Stimulated activated naive CD8-positive, alpha-beta T cell treated with anti-CD3 and anti-CD28 coated beads, Interleukin-15, Interleukin-2, amounts not matched to agents 100 U/mL and 50 U/mL, for 24 hours (primary cell): ENCODE measurements around the gene KLHL29.

Experiments used
- ATAC-seq: fragments of 150-1000 bp; cut with Tn5 transposase; one replicate; pipeline ENCODE4 v1.10.0; 2021
- DNase-seq: peaks from one replicate; pipeline ENCODE4 v3.0.0; 2021

KLHL29 gene

DNA sequence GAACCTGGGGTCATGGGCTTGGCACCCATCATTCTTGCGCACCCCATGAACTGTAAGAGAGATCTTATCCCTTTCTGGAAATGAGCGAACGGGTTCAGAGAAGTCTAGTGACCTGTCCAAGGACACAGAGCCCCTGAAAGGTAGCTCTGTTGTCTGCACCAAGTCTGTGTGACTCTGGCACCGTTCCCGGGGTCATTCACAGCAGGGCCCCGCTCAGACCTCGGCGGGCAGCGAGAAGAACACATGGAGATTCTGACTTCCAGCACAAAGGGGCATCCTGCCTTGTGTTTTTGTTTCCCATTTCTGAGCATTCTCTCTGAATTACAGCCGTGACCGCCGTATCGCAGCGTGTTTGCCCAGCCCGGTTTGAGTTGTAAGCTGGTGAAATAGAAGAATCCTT lies 231.7 kb downstream of the KLHL29 start:
- DNase-seq = no peak
- ATAC-seq = no peak

DNA sequence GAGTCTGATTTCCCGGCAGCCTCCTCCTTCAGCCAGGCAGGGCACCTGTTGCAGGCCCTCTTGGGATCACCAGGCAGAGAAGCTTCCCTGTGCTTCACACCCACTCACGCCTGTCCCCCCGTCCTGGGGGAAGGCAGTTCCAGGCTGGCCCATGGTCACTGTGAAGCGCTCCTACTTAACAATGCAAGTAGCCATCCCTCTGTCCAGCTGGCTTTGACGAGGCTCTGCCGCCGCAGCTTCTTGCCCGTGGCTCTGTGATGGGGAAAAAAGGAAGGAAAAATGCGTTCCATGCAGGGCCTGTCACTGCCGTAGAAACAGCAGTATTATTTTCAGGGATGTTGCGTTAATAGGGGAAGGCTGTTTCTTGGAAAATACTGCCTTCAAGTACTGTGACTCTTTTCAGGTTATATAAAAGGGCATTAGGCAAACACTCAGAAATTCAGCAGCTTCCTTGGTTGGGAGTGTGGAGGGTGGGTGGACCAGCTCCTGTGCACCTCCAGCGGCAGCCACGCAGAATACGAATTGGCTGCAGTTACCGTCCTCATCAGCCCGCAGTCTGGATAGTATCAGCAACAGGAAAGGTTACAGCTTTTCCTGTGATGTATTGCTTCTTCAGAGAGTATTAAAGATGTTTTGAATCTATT lies 232.3 kb downstream of the KLHL29 start:
- DNase-seq = no peak

GRCh38 chr2:23617811-23618215 lies 232.8 kb downstream of the KLHL29 start:
- DNase-seq (no peak), ATAC-seq (no peak)

More for the DNA sequence above, 232.3 kb downstream of the KLHL29 start:
- no peak for ATAC-seq

DNA sequence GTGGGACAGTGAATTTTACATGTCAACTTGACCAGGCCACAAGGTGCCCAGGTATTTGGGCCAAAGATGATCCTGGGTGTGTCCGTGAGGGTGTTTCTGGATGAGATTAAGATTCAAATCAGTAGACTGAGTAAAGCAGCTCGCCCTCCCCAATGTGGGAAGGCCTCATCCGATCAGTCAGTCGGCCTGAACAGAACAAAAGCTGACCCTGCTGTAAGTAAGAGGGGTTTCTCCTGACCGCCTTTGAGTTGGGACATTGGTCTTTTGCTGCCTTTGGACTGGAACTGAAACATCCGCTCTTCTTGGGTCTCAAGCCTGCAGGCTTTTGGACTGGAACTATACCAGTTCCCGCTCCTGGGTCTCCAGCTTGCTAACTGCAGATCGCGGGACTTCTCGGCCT lies 233.3 kb downstream of the KLHL29 start:
- no peak for ATAC-seq
- DNase-seq = no peak

DNA sequence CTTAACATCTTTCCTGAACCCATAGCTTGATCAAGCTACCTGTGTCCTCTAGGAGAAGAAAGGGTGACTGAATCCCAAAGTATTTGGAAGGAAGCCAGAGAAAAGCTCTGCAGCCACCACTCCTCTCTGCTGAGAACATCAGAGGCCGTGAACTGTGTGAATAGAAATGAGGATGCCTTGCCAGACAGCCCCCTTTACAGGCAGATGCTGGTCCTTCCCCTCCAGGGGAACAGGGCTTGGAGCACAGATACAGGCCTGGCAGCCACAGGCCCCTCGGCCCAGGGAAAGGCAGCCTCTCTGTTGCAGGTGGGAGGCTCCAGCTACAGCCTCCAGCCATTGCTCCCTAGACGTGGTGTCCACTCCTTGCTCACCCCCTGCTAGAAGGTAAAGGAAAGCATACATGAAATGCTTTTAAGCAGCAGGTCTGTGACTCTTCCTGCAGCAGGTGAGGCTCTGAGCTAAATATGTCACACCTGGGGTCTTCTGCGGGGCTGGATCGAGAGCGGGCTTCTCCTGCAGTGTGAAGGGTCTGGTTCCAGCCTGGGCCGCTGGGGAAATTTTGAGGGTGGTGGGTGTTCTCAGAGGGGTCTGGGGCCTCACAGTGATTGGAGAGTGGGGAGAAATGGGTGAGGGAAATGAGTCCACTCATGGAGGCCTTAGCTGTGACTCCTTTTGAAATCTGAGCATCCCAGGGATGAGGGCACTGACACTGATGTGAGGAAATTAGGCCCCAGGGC lies 234.0 kb downstream of the KLHL29 start:
- ATAC-seq = no peak
- DNase-seq = no peak

DNA sequence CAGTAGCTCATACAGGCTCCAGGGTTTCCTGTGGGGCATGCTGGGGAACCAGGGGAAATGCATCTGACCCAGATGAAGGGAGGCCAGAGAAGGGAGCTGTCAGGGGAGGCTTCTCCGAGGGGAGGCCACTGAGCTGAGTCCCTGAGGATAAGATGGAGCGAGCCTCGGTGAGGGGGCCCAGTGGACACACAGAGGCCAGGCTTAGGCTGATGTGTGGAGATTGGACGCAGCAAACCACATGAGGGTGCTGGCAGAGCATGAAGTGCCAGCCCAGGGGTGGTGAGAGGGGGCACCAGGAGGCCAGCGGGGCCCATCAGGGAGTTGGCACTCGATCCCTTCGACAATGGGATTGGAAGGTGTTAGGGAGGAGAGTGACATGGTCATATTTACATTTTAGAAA lies 235.0 kb downstream of the KLHL29 start:
- no peak for ATAC-seq
- no peak for DNase-seq

GRCh38 chr2:23620841-23621341 lies 235.9 kb downstream of the KLHL29 start:
- no peak for DNase-seq
- no peak for ATAC-seq

DNA sequence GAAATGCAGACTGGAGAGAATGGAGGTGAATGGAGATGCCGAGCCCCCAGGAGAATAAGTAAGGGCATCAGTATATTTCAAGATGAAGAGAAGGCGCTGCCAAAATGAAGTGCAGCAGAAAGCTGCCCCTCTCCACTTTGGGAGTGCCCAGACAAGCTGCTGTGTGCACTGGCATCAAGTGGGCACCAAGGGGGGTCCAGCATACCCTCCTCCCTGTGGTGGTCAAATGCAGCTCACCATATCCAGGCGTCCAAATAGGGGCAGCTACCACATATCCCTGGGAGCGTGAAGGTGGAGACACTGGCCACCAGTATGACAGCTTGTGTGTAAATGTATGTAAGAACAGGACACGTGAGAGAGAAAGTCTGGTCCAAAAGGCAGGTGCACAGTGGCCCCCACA lies 236.6 kb downstream of the KLHL29 start:
- DNase-seq = no peak
- ATAC-seq = no peak

- DNase-seq (no peak), ATAC-seq (no peak)
Observed at GRCh38 chr2:23622466-23622865, 237.5 kb downstream of the KLHL29 start.

DNA sequence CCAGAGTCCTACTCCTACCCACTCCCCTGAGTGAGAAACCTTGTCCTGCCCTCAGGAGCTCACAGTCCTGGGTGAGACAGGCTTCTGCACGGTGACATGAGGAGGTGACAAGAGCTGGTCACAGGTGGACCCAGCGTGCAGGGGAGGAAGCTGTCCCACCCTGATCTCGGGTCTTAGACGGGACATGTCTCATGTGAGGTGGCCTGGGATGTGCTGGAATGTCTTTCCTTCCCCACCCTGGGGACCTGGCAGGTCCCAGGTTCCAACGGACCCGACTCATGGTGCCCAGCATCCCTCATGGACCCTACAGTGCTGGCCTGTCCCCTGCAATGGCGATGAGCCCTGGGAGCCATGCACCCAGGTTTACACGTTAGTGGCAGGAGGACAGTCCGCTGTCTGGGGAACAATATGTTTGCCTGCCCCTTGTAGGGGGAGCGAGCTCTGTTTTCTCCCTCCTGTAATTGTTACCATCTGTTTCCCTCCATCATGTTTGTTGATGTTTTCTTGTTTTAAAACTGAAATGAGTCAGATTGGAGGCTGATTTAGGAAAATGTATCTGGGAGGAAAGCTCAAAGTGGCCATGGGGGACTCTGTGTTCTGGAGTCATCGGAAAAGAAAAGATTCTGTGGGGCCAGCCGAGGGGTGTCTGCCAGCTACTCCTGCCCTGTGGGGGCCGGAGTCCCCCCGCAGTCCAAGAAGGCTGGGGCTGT lies 238.1 kb downstream of the KLHL29 start:
- no peak for ATAC-seq
- DNase-seq = no peak

- peak; percentile 53 for DNase-seq
- ATAC-seq = no peak
Observed at GRCh38 chr2:23624378-23624777, 239.4 kb downstream of the KLHL29 start.

- DNase-seq (no peak), ATAC-seq (no peak)
Observed at GRCh38 chr2:23624915-23625314, 239.9 kb downstream of the KLHL29 start.

DNA sequence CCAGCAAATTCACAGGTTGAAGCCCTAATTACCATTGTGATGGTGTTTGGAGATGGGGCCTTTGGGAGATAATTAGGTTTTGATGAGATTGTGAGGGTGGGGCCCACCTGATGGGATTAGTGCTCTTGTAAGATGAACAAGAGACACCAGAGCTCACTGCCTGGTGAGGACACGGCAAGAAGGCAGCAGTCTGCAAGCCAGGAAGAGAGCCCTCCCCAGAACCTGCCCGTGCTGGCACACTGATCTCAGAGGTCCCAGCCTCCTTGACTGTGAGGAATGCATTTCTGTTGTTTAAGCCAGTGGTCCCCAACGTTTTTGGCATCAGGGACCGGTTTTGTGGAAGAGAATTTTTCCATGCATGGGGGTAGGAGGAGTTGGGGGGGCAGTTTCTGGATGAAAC lies 240.7 kb downstream of the KLHL29 start:
- no peak for DNase-seq
- ATAC-seq = no peak

- DNase-seq (no peak), ATAC-seq (peak; percentile 26)
Observed at GRCh38 chr2:23626701-23627230, 241.8 kb downstream of the KLHL29 start.

DNA sequence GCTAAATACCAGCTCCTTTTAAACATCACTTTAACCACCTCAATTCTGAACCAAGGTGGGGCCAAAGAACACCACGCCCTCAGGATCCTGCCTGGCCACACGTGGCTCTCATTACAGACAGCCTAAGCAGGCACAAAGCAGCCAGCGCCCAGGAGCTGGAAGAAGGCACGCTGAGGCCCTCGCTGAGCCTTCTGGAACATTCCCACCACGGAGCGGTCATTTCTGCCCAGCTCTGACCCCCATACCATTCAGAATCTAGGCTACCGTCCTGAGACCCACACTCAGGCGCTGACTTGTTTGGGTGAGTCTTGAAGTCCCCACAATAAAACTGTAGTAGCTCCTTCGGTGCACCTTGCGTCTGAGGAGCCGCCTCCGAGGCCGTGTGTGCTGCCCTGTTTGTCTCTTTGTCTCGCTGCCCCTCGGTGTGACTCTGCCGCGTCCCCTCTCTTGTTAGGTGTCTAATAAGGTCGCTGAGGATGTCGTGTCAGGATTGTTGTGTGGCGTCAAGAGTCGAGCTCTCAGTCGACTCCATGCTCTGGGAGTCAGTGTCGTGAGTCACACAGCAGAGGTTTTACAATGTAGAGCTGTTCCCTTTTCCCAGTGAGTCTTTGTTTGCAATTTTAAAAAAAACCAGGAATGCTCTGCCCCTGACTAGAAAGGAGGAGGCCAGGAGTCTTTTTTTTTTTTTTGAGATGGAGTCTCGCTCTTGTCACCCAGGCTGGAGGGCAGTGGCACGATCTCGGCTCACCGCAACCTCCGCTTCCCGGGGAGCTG lies 242.4 kb downstream of the KLHL29 start:
- no peak for ATAC-seq
- DNase-seq = no peak

DNA sequence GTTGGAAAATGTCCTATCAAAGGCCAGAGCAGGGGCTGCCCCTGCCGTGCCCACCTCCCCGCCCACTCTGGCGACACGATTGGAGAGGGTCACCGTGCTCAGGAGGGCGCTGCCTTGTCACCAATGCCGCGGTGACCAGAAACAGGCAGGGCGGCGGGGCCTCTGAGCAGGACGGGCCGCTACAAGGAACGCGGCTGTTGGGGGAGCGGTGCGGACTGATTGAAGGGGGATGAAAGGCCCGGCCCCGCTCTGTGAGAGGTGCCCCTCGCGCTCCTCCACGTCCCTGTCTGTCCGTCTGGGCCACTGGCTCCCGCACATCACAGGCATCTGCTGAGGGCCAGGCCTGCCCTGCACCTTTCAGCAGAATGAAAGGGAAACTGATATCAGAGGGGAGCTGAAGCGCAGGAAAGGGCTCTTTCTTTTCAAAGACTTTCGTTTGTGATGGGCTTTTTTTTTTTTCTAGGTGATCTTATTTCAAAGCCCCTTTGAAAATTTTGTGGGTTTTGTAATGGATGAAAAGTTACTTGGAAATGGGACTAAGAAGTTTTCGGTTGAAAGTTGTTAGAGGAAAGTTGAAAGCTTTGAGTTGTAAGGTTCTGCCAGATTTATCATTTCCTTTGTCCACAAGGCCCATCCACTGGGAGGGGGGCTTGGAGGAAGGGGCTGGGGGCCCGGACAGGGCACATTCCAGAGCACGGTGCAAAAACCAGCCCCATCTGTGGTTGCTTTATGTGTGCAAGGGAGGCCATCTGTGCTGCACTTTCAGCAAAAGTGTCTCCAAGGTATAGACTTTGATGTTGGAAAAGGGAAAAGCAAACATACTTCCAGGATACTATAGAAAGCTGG lies 244.2 kb downstream of the KLHL29 start:
- no peak for DNase-seq
- no peak for ATAC-seq

- DNase-seq (no peak), ATAC-seq (no peak)
Observed at GRCh38 chr2:23629772-23630480, 244.9 kb downstream of the KLHL29 start.

DNA sequence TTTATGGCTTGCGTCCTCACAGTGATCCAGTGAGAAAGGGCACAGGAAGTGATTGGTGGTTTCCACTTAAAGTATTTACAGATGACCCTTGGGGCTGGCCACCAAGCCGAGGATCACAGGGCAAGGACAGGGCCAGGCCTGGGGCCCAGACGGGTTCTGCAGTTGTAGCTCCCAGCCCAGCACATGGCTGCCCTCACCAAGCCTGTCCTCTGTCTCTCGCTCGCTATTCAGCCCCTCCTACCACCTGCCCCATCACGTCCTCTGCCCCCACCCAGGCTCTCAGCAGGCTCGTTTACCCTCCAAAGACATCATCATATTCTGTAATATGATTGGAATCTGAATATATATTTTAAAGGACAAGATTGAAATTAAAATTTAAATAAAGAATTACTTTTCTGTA lies 246.0 kb downstream of the KLHL29 start:
- DNase-seq = no peak
- no peak for ATAC-seq

DNA sequence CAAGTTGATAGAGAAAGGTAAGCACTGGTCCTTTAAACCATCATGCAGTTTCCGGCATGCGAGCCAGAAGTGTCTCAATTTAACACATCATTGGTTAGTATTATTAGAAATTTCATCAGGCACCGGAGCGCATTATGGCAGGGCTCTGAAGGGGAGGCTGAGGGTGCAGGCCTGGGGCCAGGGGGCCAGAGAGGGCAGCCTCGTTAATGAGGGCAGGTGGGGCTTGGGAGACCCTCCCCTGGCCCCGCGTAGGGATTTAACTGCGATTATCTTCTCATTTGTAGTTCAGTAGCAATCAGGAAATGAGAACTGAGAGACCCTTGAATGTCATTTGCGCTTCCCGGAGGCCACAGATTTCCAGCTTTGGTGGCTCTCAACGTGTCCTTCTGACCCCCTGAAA lies 246.4 kb downstream of the KLHL29 start:
- DNase-seq = no peak
- no peak for ATAC-seq

DNA sequence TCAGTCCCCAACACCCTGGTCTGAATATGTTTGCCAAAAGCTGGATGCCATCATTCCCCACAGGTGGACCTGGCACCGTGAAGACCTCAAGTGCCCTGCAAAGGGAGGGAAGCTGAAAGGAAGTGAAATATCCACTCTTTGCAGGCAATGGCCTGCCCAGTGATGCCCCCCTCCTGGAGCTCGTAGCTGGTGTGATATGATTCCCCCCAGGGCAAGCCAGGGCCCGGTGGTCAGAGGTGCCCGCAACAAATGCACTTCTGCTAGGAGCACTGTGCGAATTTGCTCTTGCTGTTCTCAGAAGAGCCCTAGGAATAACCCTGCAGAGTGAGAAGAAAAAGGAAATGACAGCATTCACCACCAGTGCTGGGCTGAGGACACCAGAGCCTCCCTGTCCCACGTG lies 247.4 kb downstream of the KLHL29 start:
- ATAC-seq = no peak
- no peak for DNase-seq
